ENCODE measurements around the gene LSM11.

Gene LSM11

GRCh38 chr5:157734436-157734835 lies 9.1 kb upstream of the LSM11 start:
- no peak for DNase-seq (ENCODE audit: low spot score)

DNA sequence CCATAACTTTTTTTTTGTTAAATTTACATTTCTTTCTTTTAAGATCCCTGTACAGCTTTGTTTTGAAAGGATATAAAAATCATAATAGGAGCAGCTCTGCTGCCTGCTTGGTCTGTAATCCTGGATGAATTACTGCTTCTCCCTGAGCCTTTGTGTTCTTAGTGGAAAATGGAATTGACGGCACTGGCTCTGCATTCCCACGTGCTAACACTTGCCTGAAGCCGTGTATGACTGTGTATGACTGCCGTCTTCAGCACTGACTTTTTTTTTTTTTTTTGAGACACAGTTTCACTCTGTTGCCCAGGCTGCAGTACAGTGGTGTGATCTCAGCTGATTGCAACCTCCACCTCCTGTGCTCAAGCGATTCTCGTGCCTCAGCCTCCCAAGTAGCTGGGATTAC lies 7.5 kb upstream of the LSM11 start:
- no peak for DNase-seq (ENCODE audit: low spot score)

DNA sequence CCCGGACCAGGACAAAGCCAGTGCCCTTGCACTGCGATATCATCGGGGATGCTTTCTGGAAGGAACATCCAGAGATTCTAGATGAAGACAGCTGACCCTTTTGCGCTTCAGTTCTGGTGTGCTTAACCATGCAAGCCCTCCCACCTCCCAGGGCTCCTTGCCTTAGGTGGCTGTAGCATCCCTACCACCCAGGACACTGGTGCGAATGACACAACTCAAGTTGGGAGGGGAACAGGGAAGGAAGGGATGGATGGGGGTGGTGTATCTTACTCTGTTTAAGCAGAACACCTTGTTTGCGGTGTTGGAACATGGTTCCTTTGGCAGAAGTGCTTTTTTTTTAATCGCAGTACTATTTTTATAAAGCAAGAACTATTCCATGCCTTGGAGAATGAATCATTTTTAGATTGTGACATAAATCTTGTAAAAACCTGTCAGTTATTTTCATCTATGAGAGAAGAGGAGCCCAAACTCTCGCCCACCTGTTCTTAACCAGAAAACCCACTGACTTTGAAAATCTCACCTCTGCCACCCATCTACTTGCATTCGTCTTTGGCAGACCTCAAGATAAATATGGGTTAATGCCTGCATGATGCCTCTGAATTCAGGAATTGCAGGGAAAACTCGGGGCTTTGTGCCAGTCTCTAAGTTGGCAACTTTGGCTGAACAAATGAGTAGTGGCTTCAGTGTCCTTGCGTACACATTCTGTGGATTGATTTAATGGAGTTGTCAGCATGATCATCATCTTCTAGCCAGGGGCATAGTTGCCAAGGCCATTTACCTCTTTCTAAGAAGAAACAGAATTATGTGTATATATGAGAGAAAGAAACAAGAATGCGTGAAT lies 3.9 kb upstream of the LSM11 start:
- no peak for DNase-seq (ENCODE audit: low spot score)

DNA sequence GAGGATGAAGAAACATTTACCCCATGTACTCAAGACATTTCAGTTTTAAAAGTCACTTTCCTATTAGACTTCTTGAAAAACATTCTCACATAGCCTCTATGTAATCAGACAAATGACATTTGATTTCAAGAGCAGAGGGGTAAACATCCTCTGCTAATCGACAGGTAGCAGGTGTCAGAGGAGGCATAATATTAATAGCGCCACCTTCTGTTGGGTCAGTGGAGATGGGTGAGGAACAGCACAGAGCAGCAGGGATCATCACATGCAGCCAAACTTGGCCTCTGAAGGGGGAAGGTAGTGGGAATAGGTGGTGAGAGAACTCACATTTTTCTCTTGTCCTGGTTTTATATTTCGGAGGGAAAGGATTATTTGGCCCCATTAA lies 3.3 kb upstream of the LSM11 start:
- peak; percentile 36 for DNase-seq (ENCODE audit: low spot score)

DNA sequence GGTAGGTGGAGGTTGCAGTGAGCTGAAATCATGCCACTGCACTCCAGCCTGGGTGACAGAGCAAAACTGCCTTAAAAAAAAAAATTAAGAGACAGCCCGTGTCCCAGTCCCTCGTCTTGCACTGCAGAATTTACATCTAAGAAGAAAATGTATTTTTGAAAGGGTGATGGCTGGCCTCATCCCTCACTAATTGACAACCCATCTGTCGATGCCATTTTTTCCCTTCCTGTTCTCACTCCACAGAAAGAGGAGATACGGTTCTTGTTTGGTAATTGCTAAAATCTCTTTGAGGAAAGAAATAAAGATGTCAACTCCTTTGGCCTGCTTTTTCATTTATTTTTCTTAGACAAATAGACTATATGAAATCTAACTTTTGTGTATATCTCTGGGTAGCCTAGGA lies 2.4 kb upstream of the LSM11 start:
- no peak for DNase-seq (ENCODE audit: low spot score)

DNA sequence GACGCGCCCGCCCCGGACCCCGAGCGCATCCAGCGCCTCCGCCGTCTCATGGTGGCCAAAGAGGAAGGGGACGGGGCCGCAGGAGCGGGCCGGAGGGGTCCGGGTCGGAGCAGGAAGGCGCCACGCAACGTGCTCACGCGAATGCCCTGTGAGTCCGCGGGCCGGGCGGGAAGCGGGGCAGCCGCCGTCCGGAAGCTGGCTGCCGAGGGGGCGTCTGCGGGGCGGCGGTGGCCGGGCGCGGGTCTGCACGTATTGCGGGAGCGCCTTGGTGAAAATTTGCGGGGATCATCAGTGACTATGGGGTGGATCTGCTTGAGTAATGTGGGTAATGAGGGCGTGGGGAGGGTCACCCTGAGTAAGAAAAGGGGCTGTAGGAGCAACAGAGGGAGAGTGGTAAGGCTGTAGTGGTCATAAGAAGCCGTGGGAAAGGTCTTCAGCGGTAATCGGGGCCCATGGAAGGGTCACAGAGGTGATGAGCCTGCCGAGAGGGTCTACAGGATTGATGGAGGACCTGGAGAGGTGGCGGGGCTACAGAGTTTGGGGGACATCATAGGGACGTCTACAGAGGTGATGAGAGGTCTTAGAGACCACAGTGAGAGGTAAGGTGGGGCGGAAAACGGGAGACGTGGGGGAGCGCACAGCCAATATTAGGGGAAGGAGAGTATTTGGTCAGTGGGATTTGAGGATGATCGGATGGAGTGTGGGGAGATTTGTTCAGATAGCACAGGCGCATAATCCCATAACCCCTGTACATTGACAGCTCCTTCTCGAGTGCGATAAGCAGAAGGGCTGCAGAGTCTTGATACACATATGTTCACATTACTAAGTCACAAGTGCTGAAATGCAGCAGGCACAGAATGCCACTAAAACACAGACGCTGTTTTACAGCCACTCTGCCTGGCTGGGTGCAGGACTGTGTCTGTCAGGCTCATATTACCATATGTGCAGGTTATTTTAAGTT lies 819 bp downstream of the LSM11 start:
- peak; percentile 30 for DNase-seq (ENCODE audit: low spot score)

GRCh38 chr5:157745041-157745456 lies 1.5 kb downstream of the LSM11 start:
- no peak for DNase-seq (ENCODE audit: low spot score)

- no peak for DNase-seq (ENCODE audit: low spot score)
Observed at GRCh38 chr5:157747173-157747740, 3.7 kb downstream of the LSM11 start.

DNA sequence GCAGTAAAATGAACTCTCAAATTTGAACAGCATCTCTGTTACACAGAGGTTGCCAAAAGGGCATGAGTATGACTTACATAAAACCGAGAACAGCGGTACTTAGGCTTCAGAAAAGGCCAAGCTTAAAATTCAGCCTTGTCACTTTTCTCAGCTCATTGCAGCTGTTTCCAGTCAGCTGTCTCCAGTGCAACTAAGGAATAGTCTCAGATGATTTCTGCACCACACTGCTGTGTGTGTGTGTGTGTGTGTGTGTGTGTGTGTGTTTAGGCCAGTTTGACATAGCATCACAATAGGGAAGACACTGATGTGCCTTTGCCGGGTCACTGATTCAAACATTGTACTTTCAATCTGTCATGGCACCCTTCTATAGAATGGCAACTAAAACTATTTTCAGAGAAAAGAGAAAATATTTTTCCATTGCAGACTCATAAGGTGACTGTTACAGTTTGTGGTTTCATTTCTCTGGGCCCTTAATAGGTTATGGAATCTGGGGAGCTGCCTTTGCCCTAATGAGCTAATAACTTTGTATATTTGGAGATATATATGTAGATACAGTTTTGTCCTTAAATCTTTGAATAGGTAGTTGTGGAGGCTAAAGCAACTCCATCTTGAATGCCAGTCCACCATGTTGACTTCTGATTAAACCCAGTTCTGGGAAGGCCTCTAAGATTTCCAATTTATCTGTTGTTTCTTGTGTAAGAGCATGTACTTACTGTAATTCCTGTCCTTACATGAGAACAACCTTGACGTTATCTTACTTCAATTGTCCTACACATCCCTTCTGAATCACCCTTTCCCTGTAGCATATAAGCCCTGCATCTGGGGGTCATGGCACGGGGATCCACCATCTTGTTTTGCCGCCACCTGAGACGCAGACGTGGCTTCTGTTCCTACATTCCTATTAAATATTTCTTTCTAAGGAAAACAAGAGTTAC lies 4.5 kb downstream of the LSM11 start:
- DNase-seq (ENCODE audit: low spot score) = no peak

- DNase-seq (ENCODE audit: low spot score) = peak; percentile 88
Observed at GRCh38 chr5:157748760-157749461, 5.4 kb downstream of the LSM11 start.

GRCh38 chr5:157749462-157749799 lies 5.9 kb downstream of the LSM11 start:
- DNase-seq (ENCODE audit: low spot score) = no peak

DNA sequence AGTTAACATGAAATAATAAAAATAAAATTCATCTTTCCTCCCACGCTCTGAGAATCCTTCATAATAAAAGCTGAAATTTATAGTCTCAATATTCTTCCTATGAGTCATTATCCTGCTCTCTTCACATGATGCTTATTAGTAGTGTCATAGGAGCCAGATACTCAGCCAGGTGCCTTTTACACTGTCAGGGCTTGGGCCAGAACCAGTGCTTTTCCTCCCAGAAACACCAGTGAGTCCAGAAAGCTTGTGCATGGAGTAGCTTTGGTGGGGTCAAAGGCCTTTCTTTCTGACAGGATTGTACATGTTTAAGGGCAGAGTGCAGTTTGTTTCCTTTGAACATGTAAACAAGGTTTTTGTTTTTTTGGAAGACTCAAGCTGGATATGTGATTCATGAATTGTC lies 6.8 kb downstream of the LSM11 start:
- DNase-seq (ENCODE audit: low spot score) = peak; percentile 74

DNA sequence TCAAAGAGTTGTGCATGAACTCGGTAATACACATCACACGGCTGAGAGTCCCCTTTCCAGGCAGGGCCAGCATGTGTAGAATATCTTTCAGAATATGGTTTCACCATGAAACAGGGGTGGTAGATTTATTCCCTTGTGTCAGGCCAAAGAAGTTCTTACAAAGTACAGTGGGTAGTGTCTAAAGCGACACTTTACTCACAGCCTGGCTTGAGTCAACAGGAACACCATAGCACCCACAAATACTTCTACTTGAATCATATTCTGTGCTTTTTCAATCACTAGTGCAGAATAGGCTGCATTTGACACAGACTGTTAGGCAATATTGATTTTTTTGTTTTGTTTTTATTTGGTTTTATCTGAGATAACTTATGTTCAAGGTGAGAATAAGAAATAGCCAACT lies 12.6 kb downstream of the LSM11 start:
- DNase-seq (ENCODE audit: low spot score) = no peak

GRCh38 chr5:157758706-157759105 lies 15.2 kb downstream of the LSM11 start:
- DNase-seq (ENCODE audit: low spot score) = no peak

DNA sequence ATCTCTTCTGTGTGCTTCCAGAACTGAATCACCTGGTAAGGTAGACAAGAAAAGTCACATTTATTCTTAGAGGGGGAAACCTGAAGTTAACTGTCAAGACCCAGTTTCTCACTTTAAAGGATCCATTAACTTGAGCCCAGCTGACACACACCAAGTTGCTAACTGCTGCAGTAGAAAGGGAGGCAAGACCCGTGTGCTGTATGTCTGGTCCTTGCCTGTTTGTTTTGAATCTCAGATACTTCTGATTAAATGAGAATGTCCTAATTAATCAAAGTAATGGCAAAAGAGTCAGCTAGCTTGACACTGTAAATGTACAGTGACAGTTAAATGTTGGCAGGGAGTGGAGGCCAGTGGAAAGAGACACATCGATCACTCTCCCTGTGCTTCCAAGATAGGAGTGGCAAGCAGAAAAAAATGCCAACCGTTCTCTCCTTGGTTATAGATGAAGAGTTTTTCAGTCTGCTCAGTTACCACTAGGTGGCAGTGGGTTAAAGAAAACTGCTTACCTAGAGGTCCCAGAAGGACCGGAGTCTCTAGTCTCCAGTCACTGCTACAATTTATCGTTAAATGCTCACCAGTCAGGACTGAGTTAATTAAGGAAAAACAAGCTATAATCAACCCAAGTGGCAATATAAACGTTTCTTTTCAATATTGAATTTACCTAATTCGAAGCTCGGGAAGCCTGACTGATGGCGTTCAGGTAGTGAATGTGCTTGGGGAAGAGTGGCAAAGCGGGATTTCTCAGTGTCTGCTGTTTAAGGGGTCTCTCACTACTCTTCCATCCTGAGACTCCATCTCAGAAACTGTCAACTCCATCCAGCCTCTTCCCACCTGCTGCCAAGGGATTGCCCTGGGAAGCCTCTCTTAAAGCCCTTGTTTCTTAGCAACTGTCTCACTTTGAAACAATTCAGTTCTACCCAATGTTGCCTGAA lies 18.4 kb downstream of the LSM11 start:
- DNase-seq (ENCODE audit: low spot score) = peak; percentile 65

- no peak for DNase-seq (ENCODE audit: low spot score)
Observed at GRCh38 chr5:157764531-157764930, 21.0 kb downstream of the LSM11 start.

- DNase-seq (ENCODE audit: low spot score) = no peak
Observed at GRCh38 chr5:157766442-157766841, 22.9 kb downstream of the LSM11 start.

- DNase-seq (ENCODE audit: low spot score) = no peak
Observed at GRCh38 chr5:157766902-157767301, 23.4 kb downstream of the LSM11 start.

DNA sequence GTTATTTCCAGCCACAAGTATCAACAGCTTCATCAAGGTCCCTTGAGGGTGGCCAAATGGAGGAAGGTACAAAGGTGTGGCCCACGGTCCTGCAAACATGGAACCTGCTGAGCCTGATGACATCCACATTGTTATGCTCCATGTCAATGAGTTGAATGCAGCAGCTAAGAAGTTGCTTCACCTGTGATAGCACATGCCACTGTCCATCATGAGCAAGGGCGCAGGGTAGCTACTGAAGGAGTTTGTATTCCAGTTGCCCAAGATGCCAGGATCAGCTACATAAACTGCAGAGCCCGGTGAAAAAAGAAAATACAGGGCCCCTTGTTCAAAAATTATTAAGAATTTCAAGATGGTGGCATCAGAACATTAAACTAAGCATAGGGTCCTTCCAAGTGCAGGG lies 24.2 kb downstream of the LSM11 start:
- no peak for DNase-seq (ENCODE audit: low spot score)

GRCh38 chr5:157770665-157771064 lies 27.2 kb downstream of the LSM11 start:
- no peak for DNase-seq (ENCODE audit: low spot score)

Data from hepatic stellate cell (primary cell).